DMS79 treated with DMSO at 0.1 percent for 48 hours (cell line): ENCODE measurements around the gene CFAP77.
"Not testable (repeated sequence)": the region's sequence is repeated elsewhere in the genome, so short reads cannot be mapped to it uniquely, and the experiment has no call there.

Source experiments
- DNase-seq: peaks from one replicate; lab custom pipeline; 2025; lab: John Stamatoyannopoulos, UW

CFAP77 gene

DNA sequence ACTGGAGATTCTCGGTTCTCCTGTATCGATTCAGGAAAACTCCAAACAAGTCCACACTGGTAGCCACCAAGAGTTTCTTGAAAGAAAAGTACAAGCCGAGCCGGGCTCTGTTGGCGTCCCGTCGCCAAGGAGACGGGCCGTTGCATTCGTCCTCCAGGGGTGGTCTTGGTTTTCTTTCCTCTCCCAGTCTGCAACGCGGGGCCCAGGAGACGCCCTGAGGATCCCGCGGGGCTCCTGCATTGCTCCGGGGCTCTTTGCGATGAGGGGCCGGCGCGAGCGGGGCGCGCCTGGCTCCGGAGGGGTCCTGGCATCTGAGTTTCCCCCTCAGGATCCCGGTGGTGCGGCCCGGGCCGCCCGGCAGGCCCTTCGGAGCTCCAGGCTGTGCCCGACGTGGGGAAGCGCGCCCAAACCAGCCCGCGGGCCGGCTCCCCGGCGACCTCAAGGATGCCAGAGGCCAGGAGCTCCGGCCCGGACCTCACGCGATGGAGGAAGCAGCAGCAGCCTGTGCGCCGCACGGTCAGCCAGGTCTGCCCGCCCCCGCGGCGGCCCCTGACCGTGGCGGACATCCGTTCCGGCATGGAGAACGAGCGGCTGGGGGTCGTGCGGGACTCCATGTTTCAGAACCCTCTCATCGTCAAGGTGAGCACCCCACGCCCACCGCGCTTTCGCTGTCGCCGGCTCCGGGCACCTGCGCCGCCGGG, at the start of gene CFAP77:
TSS of gene CFAP77 (plus strand) at position 384 of the 701 bp plus-strand sequence. CDS start at position 445, 61 bp downstream.
- peak; percentile 32 for DNase-seq

- DNase-seq: peak; percentile 25
Observed at GRCh38 chr9:132364068-132364467, 45.9 kb upstream of the CFAP77 start.

- DNase-seq: no peak
Observed at GRCh38 chr9:132365986-132366385, 44.0 kb upstream of the CFAP77 start.

DNA sequence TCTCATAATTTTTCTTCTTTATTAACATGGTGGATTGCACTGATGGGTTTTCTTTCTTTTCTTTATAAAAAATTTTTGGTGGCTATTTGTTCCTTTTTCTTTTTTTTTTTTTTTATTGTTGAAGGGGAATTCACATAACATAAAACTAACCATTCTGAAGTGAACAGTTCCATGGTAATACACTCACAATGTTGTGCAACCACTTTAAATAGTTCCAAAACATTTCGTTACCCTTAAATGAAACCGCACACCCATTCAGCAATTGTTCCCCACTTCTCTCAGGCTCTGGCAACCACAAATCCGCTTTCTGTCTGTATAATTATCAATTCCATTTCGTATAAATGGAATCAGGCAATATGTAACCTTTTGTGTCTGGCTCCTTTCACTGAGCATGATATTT, 43.5 kb upstream of the CFAP77 start:
- DNase-seq: no peak

- DNase-seq: no peak
Observed at GRCh38 chr9:132367613-132368313, 42.2 kb upstream of the CFAP77 start.

DNA sequence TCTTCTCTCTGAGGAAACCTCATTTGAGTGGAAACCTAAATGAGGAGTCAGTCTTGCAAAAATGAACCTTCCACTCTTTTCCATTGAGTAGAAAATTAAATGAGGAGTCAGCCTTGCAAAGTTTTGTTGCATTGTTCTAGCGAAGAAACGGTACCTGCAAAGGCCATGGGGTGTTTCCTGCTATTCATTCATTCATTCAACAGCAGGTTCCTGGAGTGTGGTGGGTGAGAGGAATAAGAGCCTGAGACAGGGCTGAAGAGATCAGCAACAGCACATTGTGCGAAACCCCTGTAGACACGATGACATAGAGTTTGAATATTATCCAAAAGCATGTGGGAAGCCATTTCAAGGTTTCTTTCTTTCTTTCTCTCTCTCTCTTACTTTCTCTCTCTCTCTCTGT, 40.6 kb upstream of the CFAP77 start:
- no peak for DNase-seq

DNA sequence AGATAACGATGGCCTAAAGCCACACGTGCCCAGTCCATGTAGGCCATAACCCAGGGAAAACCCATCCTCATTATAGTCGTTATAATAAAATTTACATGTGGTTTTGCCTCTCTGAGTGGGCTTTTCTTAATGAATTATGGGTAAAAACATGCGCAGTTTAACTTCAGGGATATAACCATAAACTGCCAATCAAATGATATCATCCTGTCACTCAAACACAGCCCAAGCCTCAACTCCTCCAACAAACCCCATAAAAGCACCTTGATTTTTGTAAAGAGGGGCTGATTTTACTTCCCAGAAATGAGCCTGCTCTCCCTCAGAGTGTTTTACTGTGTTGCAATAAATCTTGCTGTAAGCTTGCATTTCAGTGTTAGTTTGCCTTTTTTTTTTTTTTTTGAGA, 39.4 kb upstream of the CFAP77 start:
- no peak for DNase-seq

DNA sequence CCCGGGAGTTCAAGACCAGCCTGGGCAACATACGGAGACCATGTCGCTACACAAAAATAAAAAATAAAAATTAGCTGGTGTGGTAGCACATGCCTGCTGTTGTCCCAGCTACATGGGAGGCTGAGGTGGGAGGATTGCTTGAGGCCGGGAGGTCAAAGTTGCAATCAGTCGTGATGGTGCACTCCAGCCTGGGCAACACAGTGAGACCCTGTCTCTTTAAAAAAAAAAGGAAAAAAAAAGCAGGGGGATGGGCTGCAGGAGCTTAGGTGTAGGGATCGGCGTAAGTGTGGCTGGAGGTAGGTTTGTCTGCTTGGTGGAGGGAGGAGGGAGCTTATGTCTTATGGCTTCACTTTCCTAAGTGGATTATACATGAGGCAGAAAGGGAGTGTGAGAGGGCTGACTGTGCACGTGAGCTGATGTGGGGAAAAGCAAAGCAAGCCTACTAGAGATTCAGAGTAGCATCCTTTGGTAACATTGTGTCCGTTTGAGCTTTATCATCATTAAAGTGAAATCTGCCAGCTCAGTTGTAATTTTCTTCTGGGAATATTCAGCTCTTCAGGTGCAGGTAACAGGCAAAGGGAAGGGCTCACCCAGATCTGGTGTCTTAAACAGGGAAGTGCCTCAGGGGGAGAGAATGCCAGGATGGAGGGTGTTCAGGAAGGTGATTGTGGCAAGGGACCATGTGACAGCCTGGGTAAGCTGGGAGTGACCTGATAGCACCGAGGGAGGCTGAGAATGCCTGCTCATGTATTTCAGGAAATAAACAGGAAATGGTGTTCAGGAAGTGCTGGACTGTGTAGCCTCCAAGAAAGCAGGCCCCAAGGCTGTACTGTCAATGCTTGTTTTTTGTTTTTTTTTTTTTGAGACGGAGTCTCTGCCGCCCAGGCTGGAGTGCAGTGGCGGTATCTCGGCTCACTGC, 37.6 kb upstream of the CFAP77 start:
- DNase-seq: no peak

- not testable (repeated sequence) for DNase-seq
Observed at GRCh38 chr9:132377769-132378168, 32.2 kb upstream of the CFAP77 start.

DNA sequence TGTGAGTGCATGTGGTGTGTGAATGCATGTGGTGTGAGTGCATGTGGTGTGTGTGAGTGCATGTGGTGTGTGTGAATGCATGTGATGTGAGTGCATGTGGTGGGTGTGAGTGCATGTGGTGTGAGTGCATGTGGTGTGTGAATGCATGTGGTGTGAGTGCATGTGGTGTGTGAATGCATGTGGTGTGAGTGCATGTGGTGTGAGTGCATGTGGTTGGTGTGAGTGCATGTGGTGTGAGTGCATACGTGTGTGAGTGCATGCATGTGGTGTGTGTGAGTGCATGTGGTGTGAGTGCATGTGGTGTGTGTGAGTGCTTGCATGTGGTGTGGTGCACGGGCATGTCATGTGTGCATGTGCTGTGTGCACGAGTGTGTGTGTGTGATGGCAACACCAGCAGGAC, 31.6 kb upstream of the CFAP77 start:
- not testable (repeated sequence) for DNase-seq

DNA sequence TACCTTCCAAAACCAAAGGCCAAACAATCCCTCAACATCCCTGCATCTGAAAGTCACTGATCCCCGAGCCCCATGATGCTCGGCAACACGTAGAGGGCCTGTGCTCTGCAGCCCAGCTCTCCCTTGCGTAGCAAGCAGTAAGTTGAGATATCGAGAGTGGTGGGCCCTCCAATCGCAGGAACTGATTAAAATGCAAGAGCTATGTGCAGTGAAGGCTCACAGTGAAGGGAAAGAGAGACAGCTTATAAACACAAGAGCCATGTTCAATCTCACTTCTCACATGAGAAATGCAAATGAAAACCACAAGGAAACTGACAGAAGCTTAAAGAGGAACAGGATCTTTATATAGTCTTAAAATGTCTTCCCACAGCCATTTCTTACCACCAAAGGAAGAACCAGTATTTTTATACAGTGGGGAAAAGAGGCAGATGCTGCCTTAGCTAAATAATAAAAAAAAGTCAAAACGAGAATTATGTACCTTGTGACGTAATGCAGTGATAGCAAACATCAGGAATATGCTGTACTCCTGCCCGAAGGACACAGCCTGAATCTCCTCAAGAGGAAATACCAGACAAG, 28.0 kb upstream of the CFAP77 start:
- DNase-seq: no peak

DNA sequence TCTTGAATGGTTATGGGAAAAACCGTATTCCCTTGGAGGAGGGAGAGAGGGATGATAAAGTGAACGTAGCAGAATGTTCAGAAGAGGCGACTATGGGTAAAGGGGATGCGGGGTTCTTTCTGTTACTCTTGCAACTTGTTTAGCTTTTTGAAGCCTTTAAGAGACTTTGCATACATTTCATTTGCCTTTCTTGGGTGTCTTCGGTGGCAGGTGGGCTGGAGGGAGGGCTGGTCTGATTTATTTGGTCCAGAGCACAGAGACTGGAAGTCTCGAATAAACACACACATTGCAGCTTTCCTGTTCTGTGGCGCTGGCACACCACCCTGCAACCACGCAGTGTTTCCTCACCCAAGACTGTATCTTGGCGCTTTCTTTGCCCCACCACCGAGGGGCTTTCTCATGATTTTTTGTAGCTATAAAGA, 26.5 kb upstream of the CFAP77 start:
- no peak for DNase-seq

GRCh38 chr9:132384376-132384775, 25.6 kb upstream of the CFAP77 start:
- DNase-seq: no peak

DNA sequence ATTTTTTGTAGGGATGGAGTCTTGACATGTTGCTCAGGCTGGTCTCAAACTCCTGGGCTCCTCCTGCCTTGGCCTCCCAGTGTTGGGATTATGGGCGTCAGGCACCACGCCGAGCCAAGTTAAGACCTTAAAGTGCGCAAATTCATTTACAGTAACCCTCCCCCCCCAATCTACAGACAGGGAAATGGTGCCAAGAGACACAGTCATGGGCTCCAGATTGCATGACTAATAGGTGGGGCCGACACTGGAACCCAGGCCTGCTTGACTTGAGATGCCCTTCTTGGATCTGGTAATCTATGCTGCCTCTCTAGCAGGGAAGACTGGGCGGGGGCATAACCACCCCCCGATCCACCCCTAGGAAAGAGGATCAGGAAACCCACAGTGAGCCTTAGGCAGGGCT, 22.9 kb upstream of the CFAP77 start:
- no peak for DNase-seq

GRCh38 chr9:132390966-132391365, 19.0 kb upstream of the CFAP77 start:
- no peak for DNase-seq

- DNase-seq: no peak
Observed at GRCh38 chr9:132391449-132391848, 18.6 kb upstream of the CFAP77 start.

GRCh38 chr9:132395560-132395959, 14.5 kb upstream of the CFAP77 start:
- no peak for DNase-seq

- DNase-seq: no peak
Observed at GRCh38 chr9:132401824-132402223, 8.2 kb upstream of the CFAP77 start.

DNA sequence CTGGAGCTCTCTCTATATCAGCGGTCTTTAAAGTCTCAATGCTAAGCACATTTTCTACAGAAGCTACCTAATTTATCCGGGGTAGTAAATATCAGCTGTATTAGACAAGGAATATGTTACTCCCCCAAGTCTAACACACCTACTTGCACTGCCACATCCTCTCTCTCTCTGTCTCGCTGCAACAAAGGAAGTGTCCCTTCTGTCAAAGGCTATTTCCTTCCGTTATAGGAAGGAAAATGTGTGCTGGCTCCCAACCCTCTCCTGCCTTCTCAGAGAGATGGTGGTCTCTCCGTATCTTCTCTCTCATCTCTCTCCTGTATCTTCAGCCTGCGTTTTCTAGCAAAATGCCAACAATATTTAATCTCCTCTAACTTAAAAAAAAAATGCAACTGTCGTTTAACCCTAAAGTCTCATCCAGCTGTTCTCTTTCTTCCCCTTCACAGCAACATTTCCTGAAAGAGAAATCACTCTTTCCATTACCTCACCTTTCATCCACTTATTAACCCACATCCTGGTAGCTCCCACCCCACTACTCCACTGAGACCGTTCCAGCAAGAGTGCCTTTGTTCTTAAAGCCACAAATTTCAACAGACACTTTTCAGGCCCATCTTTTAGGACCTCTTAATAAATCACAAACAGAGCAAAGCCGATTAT, 5.7 kb upstream of the CFAP77 start:
- DNase-seq: no peak

- DNase-seq: peak; percentile 89
Observed at GRCh38 chr9:132406554-132407122, 3.4 kb upstream of the CFAP77 start, which contains the start of gene TTF1. TSS of gene TTF1 (minus strand) at chr9:132406840. CDS start at chr9:132402821, 4,019 bp downstream.

- DNase-seq: no peak
Observed at GRCh38 chr9:132407196-132407595, 2.8 kb upstream of the CFAP77 start.
